Neural progenitor cell (in vitro differentiated cells): ENCODE measurements around the gene TOM1.

Experiments
- EZH2 ChIP-seq: fragments of 200-600 bp; sonication (generic); IDR thresholded peaks from 2 replicates; pipeline ENCODE4 v1.6.1; 2017; ENCODE audit warnings: antibody characterized with exemption, mild to moderate bottlenecking, moderate library complexity
- EZH2phosphoT487 ChIP-seq: fragments of 200-600 bp; sonication (generic); IDR thresholded peaks from 2 replicates; pipeline ENCODE4 v1.6.1; 2017; ENCODE audit warnings: antibody characterized with exemption
- TF ChIP-seq, protein P1 (sequence below): fragments of 200-600 bp; sonication (generic); IDR thresholded peaks from 2 replicates; pipeline ENCODE4 v1.5.1; 2017; ENCODE audit warnings: antibody characterized with exemption, mild to moderate bottlenecking

DNA sequence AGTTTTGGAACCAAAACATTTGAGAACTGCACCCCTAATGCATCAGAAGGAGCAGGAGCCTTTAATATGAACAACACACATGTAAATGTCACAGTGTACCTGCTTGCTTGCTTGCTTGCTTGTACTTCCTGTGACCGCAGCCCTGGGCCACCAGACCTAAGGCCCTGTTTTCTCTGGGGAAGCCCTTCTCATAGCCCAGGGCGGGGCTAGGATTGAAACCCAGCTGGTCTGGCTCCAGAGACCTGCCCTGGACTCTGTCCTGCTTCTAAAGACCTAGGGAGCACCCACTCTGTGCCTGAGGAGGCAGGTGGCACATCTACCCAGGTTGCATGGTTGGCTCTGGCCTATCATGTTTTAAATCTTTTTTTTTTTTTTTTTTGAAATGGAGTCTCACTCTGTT, 92.7 kb downstream of the TOM1 start:
- TF ChIP-seq, protein P1, sequence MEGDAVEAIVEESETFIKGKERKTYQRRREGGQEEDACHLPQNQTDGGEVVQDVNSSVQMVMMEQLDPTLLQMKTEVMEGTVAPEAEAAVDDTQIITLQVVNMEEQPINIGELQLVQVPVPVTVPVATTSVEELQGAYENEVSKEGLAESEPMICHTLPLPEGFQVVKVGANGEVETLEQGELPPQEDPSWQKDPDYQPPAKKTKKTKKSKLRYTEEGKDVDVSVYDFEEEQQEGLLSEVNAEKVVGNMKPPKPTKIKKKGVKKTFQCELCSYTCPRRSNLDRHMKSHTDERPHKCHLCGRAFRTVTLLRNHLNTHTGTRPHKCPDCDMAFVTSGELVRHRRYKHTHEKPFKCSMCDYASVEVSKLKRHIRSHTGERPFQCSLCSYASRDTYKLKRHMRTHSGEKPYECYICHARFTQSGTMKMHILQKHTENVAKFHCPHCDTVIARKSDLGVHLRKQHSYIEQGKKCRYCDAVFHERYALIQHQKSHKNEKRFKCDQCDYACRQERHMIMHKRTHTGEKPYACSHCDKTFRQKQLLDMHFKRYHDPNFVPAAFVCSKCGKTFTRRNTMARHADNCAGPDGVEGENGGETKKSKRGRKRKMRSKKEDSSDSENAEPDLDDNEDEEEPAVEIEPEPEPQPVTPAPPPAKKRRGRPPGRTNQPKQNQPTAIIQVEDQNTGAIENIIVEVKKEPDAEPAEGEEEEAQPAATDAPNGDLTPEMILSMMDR, result no peak
- TF ChIP-seq EZH2, result no peak
- TF ChIP-seq EZH2phosphoT487, result no peak
